SK-N-SH treated with all-trans-retinoic acid at 6 μM for 48 hours (cell line): ENCODE results near the gene CBFA2T3.

Source experiments
- ARNTL ChIP-seq: fragments of 450-650 bp; formaldehyde crosslinking; IDR thresholded peaks from 2 replicates; pipeline ENCODE4 v1.5.0; 2020; ENCODE audit warnings: low read depth, mild to moderate bottlenecking, moderate library complexity, borderline replicate concordance
- OSR1 ChIP-seq: fragments of 250-450 bp; sonication (Bioruptor Pico); IDR thresholded peaks from 2 replicates; pipeline ENCODE4 v1.8.0; 2022; ENCODE audit warnings: moderate library complexity, mild to moderate bottlenecking, inconsistent platforms
- RARB ChIP-seq: fragments of 250-450 bp; sonication (Bioruptor Pico); IDR thresholded peaks from 2 replicates; pipeline ENCODE4 v1.8.0; 2021; ENCODE audit warnings: mild to moderate bottlenecking, moderate library complexity
- TOX ChIP-seq: fragments of 250-450 bp; sonication (Bioruptor Pico); IDR thresholded peaks from 2 replicates; pipeline ENCODE4 v1.8.0; 2021; ENCODE audit warnings: mild to moderate bottlenecking, moderate library complexity, borderline replicate concordance
- ZC3H10 ChIP-seq: fragments of 250-450 bp; sonication (Bioruptor Pico); IDR thresholded peaks from 2 replicates; pipeline ENCODE4 v1.5.1; 2021; ENCODE audit warnings: mild to moderate bottlenecking, moderate library complexity
- ZFP3 ChIP-seq: fragments of 250-450 bp; sonication (Bioruptor Pico); IDR thresholded peaks from 2 replicates; pipeline ENCODE4 v1.5.0; 2020; ENCODE audit warnings: mild to moderate bottlenecking, moderate library complexity
- TF ChIP-seq, protein P1 (sequence below): fragments of 250-450 bp; sonication (Bioruptor Pico); IDR thresholded peaks from 2 replicates; pipeline ENCODE4 v1.8.0; 2021; ENCODE audit warnings: low read depth, mild to moderate bottlenecking, moderate library complexity, borderline replicate concordance
- TF ChIP-seq, protein P2 (sequence below): fragments of 250-450 bp; sonication (Bioruptor Pico); IDR thresholded peaks from 2 replicates; pipeline ENCODE4 v1.8.0; 2020; ENCODE audit warnings: mild to moderate bottlenecking, moderate library complexity, borderline replicate concordance
- TF ChIP-seq, protein P3 (sequence below): fragments of 250-450 bp; sonication (Bioruptor Pico); IDR thresholded peaks from 2 replicates; pipeline ENCODE4 v1.5.1; 2020; ENCODE audit warnings: low read depth, mild to moderate bottlenecking, moderate library complexity

DNA sequence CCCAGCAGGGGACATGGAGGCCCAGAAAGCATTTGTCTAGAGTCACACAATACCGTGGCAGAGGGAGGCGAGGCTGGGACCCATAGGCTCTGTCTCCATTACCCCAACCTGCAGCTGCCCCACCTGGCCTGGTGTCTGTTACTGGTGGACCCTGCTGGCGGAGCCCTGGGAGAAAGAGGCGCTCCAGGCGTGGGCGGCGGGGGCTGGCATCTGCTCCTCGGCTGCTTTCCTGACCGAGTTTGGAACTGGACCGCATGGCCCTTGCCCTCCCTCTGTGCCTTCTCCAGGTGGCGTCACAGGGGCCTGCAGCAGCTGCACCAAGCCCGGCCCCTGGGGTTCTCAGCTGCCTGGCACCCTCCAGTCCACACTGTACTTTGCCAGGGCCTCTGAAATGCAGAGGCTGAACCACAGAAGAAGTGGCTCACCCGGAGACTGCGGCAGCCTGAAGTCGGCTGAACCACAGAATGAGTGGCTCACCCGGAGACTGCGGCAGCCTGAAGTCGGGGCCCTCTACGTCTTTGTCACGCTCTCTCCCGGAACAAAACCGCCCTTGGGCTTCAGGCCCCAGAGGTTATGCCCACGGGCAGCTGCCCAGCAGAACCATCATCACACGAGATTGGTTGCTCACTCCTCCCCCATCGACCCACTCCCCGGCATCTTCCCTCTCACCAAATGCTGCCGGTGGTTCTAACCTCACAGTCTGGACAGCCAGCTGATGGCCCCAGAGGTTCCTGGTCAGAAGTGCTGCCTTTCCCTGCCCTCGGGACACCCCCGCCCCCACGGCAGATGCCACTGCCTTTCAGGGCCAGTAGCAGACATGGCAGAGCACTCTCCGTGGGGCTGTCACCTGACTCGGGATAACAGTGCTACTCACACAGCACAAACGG, 20.2 kb downstream of the CBFA2T3 start:
- no peak for TF ChIP-seq ZFP3 (CRISPR knock-in tag)
- TF ChIP-seq TOX = no peak
- no peak for TF ChIP-seq OSR1
- TF ChIP-seq, protein P1, sequence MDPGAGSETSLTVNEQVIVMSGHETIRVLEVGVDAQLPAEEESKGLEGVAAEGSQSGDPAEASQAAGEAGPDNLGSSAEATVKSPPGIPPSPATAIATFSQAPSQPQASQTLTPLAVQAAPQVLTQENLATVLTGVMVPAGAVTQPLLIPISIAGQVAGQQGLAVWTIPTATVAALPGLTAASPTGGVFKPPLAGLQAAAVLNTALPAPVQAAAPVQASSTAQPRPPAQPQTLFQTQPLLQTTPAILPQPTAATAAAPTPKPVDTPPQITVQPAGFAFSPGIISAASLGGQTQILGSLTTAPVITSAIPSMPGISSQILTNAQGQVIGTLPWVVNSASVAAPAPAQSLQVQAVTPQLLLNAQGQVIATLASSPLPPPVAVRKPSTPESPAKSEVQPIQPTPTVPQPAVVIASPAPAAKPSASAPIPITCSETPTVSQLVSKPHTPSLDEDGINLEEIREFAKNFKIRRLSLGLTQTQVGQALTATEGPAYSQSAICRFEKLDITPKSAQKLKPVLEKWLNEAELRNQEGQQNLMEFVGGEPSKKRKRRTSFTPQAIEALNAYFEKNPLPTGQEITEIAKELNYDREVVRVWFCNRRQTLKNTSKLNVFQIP (CRISPR knock-in tag) = no peak
- no peak for TF ChIP-seq ZC3H10 (CRISPR knock-in tag)
- no peak for TF ChIP-seq RARB (CRISPR knock-in tag)
- TF ChIP-seq, protein P2, sequence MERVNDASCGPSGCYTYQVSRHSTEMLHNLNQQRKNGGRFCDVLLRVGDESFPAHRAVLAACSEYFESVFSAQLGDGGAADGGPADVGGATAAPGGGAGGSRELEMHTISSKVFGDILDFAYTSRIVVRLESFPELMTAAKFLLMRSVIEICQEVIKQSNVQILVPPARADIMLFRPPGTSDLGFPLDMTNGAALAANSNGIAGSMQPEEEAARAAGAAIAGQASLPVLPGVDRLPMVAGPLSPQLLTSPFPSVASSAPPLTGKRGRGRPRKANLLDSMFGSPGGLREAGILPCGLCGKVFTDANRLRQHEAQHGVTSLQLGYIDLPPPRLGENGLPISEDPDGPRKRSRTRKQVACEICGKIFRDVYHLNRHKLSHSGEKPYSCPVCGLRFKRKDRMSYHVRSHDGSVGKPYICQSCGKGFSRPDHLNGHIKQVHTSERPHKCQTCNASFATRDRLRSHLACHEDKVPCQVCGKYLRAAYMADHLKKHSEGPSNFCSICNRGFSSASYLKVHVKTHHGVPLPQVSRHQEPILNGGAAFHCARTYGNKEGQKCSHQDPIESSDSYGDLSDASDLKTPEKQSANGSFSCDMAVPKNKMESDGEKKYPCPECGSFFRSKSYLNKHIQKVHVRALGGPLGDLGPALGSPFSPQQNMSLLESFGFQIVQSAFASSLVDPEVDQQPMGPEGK (CRISPR knock-in tag) = no peak
- TF ChIP-seq, protein P3, sequence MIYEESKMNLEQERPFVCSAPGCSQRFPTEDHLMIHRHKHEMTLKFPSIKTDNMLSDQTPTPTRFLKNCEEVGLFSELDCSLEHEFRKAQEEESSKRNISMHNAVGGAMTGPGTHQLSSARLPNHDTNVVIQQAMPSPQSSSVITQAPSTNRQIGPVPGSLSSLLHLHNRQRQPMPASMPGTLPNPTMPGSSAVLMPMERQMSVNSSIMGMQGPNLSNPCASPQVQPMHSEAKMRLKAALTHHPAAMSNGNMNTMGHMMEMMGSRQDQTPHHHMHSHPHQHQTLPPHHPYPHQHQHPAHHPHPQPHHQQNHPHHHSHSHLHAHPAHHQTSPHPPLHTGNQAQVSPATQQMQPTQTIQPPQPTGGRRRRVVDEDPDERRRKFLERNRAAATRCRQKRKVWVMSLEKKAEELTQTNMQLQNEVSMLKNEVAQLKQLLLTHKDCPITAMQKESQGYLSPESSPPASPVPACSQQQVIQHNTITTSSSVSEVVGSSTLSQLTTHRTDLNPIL (CRISPR knock-in tag) = no peak
- TF ChIP-seq ARNTL (CRISPR knock-in tag) = no peak
